GM18861 (cell line): ENCODE data around the gene SLC16A5.
"Not testable (repeated sequence)": the region's sequence is repeated elsewhere in the genome, so short reads cannot be mapped to it uniquely, and the experiment has no call there.

Source experiments
- ATAC-seq: cut with Tn5 transposase; IDR thresholded peaks from one replicate; pipeline ENCODE4 v1.9.1; 2021; ENCODE audit not compliant: unreplicated experiment

Gene SLC16A5

GRCh38 chr17:75063626-75064025 is 24.1 kb upstream of the SLC16A5 start:
- no peak for ATAC-seq

GRCh38 chr17:75064040-75064439 is 23.7 kb upstream of the SLC16A5 start:
- no peak for ATAC-seq

GRCh38 chr17:75064460-75064859 is 23.3 kb upstream of the SLC16A5 start:
- no peak for ATAC-seq

- no peak for ATAC-seq
Observed at GRCh38 chr17:75064867-75065561, 22.7 kb upstream of the SLC16A5 start.

GRCh38 chr17:75065562-75066151 is 22.1 kb upstream of the SLC16A5 start:
- no peak for ATAC-seq

- ATAC-seq = no peak
Observed at GRCh38 chr17:75067856-75068255, 19.9 kb upstream of the SLC16A5 start.

- no peak for ATAC-seq
Observed at GRCh38 chr17:75068750-75069149, 19.0 kb upstream of the SLC16A5 start.

GRCh38 chr17:75069783-75070182 is 18.0 kb upstream of the SLC16A5 start:
- ATAC-seq = no peak

GRCh38 chr17:75071478-75072271 is 16.1 kb upstream of the SLC16A5 start:
- ATAC-seq = not testable (repeated sequence)

GRCh38 chr17:75072909-75073308 is 14.8 kb upstream of the SLC16A5 start:
- not testable (repeated sequence) for ATAC-seq

- no peak for ATAC-seq
Observed at GRCh38 chr17:75073618-75074047, 14.1 kb upstream of the SLC16A5 start.

- ATAC-seq = no peak
Observed at GRCh38 chr17:75074532-75074931, 13.2 kb upstream of the SLC16A5 start.

- no peak for ATAC-seq
Observed at GRCh38 chr17:75075597-75076336, 12.0 kb upstream of the SLC16A5 start.

- ATAC-seq = no peak
Observed at GRCh38 chr17:75077072-75077495, 10.7 kb upstream of the SLC16A5 start.

GRCh38 chr17:75077496-75078283 is 10.1 kb upstream of the SLC16A5 start:
- ATAC-seq = no peak

- no peak for ATAC-seq
Observed at GRCh38 chr17:75078284-75079022, 9.3 kb upstream of the SLC16A5 start.

GRCh38 chr17:75079023-75079373 is 8.8 kb upstream of the SLC16A5 start:
- ATAC-seq = no peak

- ATAC-seq = no peak
Observed at GRCh38 chr17:75081611-75082540, 5.9 kb upstream of the SLC16A5 start.

- ATAC-seq = no peak
Observed at GRCh38 chr17:75082683-75083082, 5.1 kb upstream of the SLC16A5 start.
